ENCODE data around the gene SUN3. TPM values are rescaled to one million over a fixed set of nuclear protein-coding genes. Genes with fewer than 3 reads are reported as not detected.

SUN3 gene, protein sequence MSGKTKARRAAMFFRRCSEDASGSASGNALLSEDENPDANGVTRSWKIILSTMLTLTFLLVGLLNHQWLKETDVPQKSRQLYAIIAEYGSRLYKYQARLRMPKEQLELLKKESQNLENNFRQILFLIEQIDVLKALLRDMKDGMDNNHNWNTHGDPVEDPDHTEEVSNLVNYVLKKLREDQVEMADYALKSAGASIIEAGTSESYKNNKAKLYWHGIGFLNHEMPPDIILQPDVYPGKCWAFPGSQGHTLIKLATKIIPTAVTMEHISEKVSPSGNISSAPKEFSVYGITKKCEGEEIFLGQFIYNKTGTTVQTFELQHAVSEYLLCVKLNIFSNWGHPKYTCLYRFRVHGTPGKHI
- not detected for total RNA-seq

DNA sequence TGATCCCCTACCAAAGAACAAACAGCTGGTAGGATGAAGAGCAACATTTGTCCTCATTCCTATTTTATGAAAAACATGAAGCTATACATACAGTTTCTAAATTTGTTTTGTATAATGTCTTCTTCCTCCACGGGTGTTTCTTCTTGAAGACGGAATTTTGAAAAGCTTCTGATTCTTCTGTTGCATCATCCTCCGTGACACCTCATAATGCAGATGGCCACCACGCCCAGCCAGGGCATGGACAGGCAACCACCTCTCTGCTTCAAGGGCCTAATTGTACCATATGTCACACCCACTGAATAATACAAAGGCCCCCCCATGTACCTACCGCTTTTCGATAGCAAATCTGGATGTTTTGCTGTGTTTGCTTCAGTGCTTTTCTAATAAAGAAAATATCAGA is at the start of gene SUN3:
SUN3 (minus strand) TSS at position 170 of the 400 bp plus-strand sequence; CDS start at position 1, 169 bp downstream.
- Mint-ChIP-seq H3K27me3 (peaks cover 24% of the 10 kb centered on the region), H3K36me3 (no peaks in the 10 kb centered on the region), H3K9me3 (peaks cover 2% of the 10 kb centered on the region), H3K27ac (no peak within 1 kb of the TSS), H3K4me3 (no peak within 1 kb of the TSS), H3K4me1 (no peaks in the 10 kb centered on the region)
- POLR2A ChIA-PET, result no interaction called here
- no peak for DNase-seq
- ATAC-seq (ENCODE audit: low read depth), result no peak

DNA sequence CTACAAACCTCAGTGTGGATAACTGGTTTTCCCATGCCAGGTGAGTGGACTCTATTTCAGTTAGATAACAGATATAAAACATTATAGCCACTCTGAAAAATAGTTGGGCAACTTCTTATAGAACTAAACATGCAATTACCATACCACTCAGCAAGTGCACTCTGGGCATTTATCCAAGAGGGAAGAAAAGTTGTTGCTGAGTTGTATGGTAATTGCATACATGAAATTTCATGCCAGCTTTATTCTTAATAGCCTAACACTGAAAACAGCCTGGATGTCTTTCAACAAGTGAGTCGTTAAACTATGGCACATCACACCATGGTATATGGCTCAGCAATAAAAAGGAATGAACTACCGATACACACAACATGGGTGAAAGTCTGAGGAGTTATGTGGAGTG is 49.6 kb upstream of the SUN3 start:
- no peak for ATAC-seq (ENCODE audit: low read depth)
- H3K4me1 Mint-ChIP-seq, result peaks cover 10% of the 10 kb centered on the region
- no peak overlapping the region for H3K4me3 Mint-ChIP-seq
- no peak for DNase-seq
- H3K27me3 Mint-ChIP-seq, result peaks cover 2% of the 10 kb centered on the region
- POLR2A ChIA-PET, result no interaction called here
- H3K9me3 Mint-ChIP-seq, result no peaks in the 10 kb centered on the region
- peaks cover 4% of the 10 kb centered on the region for H3K36me3 Mint-ChIP-seq
- H3K27ac Mint-ChIP-seq, result no peak overlapping the region

DNA sequence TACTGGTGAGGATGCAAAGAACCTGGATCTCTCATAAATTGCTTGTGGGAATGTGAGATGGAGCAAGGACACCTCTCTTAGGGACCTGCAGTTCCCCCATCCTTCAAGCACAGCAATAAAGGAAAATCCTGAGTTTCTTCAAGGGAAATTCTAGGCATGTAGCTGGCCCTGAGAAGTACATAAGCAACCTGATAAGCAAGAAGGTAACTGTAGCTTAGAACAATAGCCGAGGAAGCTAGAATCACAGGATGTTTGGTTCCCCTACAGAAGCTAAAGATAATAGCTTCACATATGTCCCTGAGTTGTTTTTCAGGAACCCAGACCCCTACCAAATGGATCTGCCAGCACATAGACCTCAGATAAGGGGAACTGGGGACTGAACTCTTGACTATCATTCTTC is 48.5 kb upstream of the SUN3 start:
- peaks cover 2% of the 10 kb centered on the region for H3K36me3 Mint-ChIP-seq
- H3K9me3 Mint-ChIP-seq, result peaks cover 1% of the 10 kb centered on the region
- no peak overlapping the region for H3K27ac Mint-ChIP-seq
- H3K27me3 Mint-ChIP-seq, result peaks cover 2% of the 10 kb centered on the region
- ATAC-seq (ENCODE audit: low read depth) (no peak), DNase-seq (no peak)
- no peak overlapping the region for H3K4me3 Mint-ChIP-seq
- POLR2A ChIA-PET, result no interaction called here
- peaks cover 4% of the 10 kb centered on the region for H3K4me1 Mint-ChIP-seq

DNA sequence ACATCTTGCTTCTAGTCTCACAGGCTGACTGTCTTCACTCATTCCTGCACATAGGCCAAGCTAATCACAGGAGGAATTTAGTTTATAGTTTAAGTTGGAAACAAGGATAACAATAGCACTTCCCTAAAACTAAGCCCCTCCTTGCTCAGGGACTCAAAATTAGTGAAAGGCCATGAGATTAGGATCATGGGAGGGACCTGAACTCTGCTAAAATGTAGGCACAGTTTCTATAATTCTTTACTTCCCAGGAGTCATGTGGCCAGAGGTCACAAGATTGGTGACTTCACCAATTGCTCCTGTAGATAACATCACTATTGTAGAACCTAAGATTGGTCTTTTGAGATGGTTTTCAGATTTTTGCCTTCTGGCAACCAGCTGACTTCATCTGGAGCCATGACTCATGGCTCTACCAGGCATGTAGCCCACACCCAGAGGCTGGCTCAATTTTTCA is 45.3 kb upstream of the SUN3 start:
- Mint-ChIP-seq H3K9me3 (peaks cover 6% of the 10 kb centered on the region), H3K4me1 (peaks cover 4% of the 10 kb centered on the region), H3K27ac (no peak overlapping the region), H3K36me3 (peaks cover 2% of the 10 kb centered on the region), H3K27me3 (peaks cover 2% of the 10 kb centered on the region), H3K4me3 (no peak overlapping the region)
- ATAC-seq (ENCODE audit: low read depth) (peak; percentile 18), DNase-seq (no peak)
- POLR2A ChIA-PET, result interaction anchor here (1.3 kb wide), 1 partner anchor 13 kb away, joined by 3 read pairs; no protein-coding TSS in a partner anchor

DNA sequence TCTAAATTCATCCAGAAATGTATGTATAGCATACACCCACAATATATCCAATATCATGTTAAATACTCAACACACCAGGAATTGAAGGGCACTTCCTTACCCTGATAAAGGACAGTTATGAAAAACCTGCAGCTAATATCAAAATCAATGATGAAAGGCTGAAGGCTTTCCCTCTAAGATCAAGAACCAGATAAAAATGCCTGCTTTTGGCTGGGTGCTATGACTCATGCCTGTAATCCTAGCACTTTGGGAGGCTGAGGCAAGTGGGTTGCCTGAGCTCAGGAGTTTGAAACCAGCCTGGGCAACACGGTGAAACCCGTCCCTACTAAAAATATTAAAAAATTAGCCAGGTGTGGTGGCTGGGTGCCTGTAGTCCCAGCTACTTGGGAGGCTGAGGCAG is 38.6 kb upstream of the SUN3 start:
- POLR2A ChIA-PET, result no interaction called here
- H3K36me3 Mint-ChIP-seq, result peaks cover 6% of the 10 kb centered on the region
- H3K27ac Mint-ChIP-seq, result no peak overlapping the region
- H3K4me3 Mint-ChIP-seq, result no peak overlapping the region
- H3K9me3 Mint-ChIP-seq, result peaks cover 13% of the 10 kb centered on the region
- H3K4me1 Mint-ChIP-seq, result no peaks in the 10 kb centered on the region
- no peak for DNase-seq
- H3K27me3 Mint-ChIP-seq, result no peaks in the 10 kb centered on the region
- no peak for ATAC-seq (ENCODE audit: low read depth)

DNA sequence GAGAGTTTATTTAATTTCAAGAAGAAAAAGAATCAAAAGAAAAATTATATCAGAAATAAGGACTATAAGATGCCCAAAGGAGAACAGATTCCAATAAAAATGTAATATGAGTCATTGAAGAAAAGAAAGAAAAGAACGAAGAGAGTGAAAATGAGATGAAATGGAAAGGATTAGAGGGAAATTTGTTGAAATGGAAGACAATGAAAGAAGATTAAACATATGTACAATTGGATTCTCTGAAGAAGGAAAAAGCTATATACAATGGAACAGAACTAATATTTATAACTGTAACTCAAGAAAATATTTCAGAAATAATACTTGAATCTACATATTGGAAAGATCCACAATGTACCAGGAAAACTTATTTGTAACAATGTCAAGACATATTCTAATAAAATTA is 35.1 kb upstream of the SUN3 start:
- H3K9me3 Mint-ChIP-seq, result peaks cover 7% of the 10 kb centered on the region
- H3K27me3 Mint-ChIP-seq, result no peaks in the 10 kb centered on the region
- H3K4me1 Mint-ChIP-seq, result peaks cover 2% of the 10 kb centered on the region
- H3K4me3 Mint-ChIP-seq, result no peak overlapping the region
- no peak overlapping the region for H3K27ac Mint-ChIP-seq
- DNase-seq (no peak), ATAC-seq (ENCODE audit: low read depth) (no peak)
- H3K36me3 Mint-ChIP-seq, result peaks cover 8% of the 10 kb centered on the region
- POLR2A ChIA-PET, result no interaction called here

DNA sequence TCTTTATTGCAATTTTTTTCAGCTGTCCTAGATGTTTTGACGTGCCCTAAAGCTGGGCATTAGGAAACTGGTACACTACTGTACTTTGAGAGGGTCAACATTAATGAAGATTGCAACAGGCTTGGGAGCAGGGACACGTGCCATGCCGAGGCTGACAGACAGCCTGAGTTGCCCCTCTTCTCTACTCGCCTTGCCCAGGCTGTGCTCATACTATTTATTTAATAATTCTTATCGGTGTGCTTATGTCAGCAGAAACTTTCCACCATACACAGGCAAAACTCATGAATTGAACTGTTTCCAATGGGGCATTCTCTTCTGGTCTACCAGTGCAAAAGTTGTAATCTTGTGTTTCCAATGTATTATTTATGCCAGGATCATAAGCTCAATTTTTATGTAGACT is 30.8 kb upstream of the SUN3 start:
- Mint-ChIP-seq H3K27me3 (peaks cover 5% of the 10 kb centered on the region), H3K36me3 (peaks cover 15% of the 10 kb centered on the region), H3K9me3 (peaks cover 7% of the 10 kb centered on the region), H3K4me1 (peaks cover 4% of the 10 kb centered on the region), H3K27ac (no peak overlapping the region), H3K4me3 (no peak overlapping the region)
- ATAC-seq (ENCODE audit: low read depth) (no peak), DNase-seq (no peak)
- POLR2A ChIA-PET, result no interaction called here

DNA sequence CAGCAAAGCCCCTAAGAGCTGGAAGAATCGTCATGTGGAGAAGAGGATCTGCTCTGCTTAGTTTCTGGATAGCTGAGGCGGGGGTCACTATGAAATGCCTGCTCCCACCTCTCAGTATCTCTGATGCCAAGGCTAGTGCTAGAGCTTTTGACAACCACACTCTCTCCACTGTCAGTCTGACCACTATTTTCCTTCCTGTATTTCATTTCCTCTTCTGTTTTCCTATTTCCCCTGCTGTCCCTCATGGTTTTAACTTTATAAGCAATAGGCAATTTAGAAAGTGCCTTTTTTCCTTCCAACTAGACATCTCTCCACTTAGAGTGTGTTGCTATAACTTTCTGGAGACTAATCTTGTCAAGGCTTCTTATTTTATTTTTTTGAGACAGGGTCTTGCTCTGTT is 30.1 kb upstream of the SUN3 start:
- Mint-ChIP-seq H3K4me3 (no peak overlapping the region), H3K4me1 (peaks cover 4% of the 10 kb centered on the region), H3K27ac (no peak overlapping the region), H3K9me3 (peaks cover 6% of the 10 kb centered on the region), H3K36me3 (peaks cover 15% of the 10 kb centered on the region), H3K27me3 (peaks cover 5% of the 10 kb centered on the region)
- DNase-seq (no peak), ATAC-seq (ENCODE audit: low read depth) (no peak)
- POLR2A ChIA-PET, result no interaction called here

DNA sequence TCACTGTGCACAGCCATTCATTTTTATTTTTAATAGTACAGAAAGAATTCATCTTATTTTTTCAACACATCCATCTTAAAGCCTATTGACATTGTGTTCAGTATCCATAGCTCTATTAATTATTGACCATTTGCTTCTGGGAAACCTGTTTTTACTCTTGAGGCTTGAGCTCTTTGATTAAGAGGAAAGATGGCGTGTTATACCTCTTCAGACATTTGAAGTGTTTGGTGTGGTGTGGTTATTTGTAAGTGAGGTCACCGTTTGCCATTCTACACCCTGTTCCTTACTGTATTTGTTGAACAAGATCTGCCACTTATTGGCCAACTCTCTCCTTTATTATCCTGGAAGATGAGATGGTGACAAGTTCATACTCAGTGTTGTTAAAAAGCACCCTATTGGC is 24.8 kb upstream of the SUN3 start:
- Mint-ChIP-seq H3K27ac (no peak overlapping the region), H3K9me3 (peaks cover 2% of the 10 kb centered on the region), H3K36me3 (peaks cover 9% of the 10 kb centered on the region), H3K4me1 (no peaks in the 10 kb centered on the region), H3K4me3 (no peak overlapping the region), H3K27me3 (peaks cover 5% of the 10 kb centered on the region)
- no peak for DNase-seq
- no peak for ATAC-seq (ENCODE audit: low read depth)
- POLR2A ChIA-PET, result no interaction called here

DNA sequence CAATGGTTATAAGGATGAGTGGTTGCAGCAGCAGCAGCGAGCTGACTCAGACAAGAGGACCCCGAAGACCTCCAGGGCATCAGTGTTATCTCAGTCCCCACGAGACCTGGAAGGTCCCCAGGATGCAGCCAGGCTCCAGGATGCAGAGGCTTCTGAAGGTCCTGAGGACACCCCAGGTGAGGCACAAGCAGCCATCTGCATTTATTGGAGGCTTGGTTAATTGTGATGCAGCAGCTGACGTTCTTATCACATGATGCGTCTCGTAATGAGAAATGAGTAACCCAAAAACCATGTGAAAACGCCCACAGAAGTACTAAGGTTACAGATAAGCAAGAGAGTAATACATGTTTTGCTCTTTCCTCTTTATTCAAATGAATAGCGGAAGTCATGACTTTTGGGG is 23.8 kb upstream of the SUN3 start:
- H3K27me3 Mint-ChIP-seq, result peaks cover 5% of the 10 kb centered on the region
- H3K4me3 Mint-ChIP-seq, result no peak overlapping the region
- peaks cover 2% of the 10 kb centered on the region for H3K9me3 Mint-ChIP-seq
- H3K27ac Mint-ChIP-seq, result no peak overlapping the region
- DNase-seq (no peak), ATAC-seq (ENCODE audit: low read depth) (no peak)
- H3K4me1 Mint-ChIP-seq, result no peaks in the 10 kb centered on the region
- peaks cover 6% of the 10 kb centered on the region for H3K36me3 Mint-ChIP-seq
- POLR2A ChIA-PET, result no interaction called here

DNA sequence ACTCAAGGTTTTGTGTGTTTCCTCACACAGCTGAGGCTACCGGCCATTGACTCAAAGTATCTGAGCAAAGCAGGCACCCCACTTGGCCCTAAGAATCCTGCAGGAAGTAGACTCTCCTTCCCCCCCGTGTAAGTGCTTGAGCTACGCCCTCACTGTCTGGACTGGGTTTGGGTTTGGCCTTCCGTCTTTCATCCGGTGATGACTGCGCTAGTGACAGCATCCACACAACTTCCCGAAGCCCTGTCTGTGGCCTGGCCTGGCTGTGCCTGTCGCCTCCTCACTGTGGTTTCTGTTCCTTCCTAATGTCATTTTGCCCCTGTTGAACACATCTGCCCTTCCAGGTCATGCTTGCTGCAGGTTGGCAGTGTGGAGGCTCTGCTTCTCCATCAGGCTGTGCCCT is 20.9 kb upstream of the SUN3 start:
- Mint-ChIP-seq H3K36me3 (no peaks in the 10 kb centered on the region), H3K4me1 (peaks cover 13% of the 10 kb centered on the region), H3K27ac (no peak overlapping the region), H3K27me3 (no peaks in the 10 kb centered on the region), H3K9me3 (no peaks in the 10 kb centered on the region), H3K4me3 (no peak overlapping the region)
- no peak for DNase-seq
- no peak for ATAC-seq (ENCODE audit: low read depth)
- POLR2A ChIA-PET, result no interaction called here

DNA sequence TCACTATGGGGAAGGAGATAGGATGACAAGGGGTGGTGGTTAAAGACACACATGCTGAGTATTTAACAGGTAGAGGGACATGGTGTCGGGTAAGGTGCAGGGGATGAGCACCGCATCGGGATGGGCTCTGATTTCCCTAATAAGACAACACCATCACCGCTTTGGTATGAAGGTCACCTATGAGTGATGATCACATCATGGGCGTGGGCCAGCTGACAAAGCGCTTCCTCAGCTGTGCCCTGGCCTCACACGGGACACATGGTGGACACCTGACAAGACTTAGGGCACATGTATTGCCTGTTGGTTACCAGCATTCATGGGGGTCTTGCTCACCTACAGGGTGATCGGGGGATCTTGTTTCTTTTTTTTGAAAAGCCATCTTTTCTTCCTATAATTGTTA is 19.2 kb upstream of the SUN3 start:
- Mint-ChIP-seq H3K27ac (no peak overlapping the region), H3K27me3 (no peaks in the 10 kb centered on the region), H3K4me3 (no peak overlapping the region), H3K9me3 (no peaks in the 10 kb centered on the region), H3K36me3 (no peaks in the 10 kb centered on the region), H3K4me1 (peaks cover 13% of the 10 kb centered on the region)
- POLR2A ChIA-PET, result no interaction called here
- no peak for DNase-seq
- ATAC-seq (ENCODE audit: low read depth), result no peak

DNA sequence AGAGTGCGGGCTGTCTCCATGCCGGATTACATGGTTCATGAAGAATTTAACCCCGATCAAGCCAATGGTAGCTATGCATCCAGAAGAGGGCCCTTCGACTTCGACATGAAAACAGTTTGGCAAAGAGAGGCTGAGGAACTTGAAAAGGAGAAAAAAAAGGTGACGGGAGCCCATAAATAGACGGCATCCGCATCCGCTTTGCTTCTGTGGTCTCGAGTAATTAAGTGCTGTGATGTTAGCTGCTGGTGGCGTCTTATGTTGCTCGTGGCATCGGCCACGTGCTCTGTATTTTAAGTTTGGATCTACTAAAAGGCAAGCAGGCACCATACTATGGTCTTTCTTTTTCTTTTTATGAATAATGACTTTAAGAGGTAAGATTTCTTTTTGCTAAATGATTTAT is 17.6 kb upstream of the SUN3 start:
- ATAC-seq (ENCODE audit: low read depth) (peak; percentile 69), DNase-seq (no peak)
- H3K27me3 Mint-ChIP-seq, result no peaks in the 10 kb centered on the region
- POLR2A ChIA-PET, result no interaction called here
- no peaks in the 10 kb centered on the region for H3K36me3 Mint-ChIP-seq
- peak overlapping the region; percentile 21 for H3K4me3 Mint-ChIP-seq
- H3K9me3 Mint-ChIP-seq, result no peaks in the 10 kb centered on the region
- H3K27ac Mint-ChIP-seq, result no peak overlapping the region
- H3K4me1 Mint-ChIP-seq, result peaks cover 19% of the 10 kb centered on the region

DNA sequence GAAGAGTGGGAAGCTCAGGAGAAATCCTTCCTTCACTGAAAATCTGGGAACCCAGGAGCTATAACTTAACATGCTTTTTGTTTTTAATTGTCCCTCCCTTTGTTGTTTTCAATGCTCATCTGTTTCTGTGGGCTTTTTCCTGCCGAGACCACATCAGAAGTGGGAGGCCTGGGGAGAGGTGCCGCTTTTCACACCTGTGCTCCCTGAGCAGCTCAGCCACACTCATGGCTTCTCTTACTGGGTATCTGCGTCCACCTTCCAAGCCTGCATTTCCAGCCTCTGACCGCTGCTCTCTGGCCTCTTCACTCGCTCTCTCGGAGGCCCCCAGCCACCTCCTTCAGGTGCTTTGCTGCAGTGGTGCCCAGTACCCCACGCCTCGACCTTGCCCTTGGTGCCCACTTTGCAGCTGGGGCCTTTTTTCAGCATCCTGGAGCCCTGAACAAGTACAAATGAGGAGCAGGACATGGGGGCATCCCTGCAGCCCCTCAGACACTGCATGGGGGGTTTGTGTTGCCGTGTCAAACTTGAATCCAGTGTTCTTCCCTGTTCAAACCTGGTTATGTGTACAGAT is 16.4 kb upstream of the SUN3 start:
- Mint-ChIP-seq H3K27me3 (no peaks in the 10 kb centered on the region), H3K4me3 (no peak overlapping the region), H3K4me1 (peaks cover 21% of the 10 kb centered on the region), H3K27ac (no peak overlapping the region), H3K9me3 (no peaks in the 10 kb centered on the region), H3K36me3 (no peaks in the 10 kb centered on the region)
- POLR2A ChIA-PET, result interaction anchor here (1.5 kb wide), 1 partner anchor 39 kb away, joined by 3 read pairs; no protein-coding TSS in a partner anchor
- no peak for ATAC-seq (ENCODE audit: low read depth)
- no peak for DNase-seq
